CD4-positive, alpha-beta T cell (primary cell): ENCODE results near the gene RAB35. TPM values are rescaled to one million over a fixed set of nuclear protein-coding genes. Genes with fewer than 3 reads are reported as not detected.

Source experiments
- ATAC-seq: fragments of 200-7000 bp; cut with Tn5 transposase; one replicate; pipeline ENCODE4 v1.10.0; 2022; ENCODE audit warnings: mild to moderate bottlenecking; ENCODE audit not compliant: poor library complexity
- CTCF ChIA-PET: fragments of 350-600 bp; sonication (Branson Sonifier 250); formaldehyde crosslinking; loops from one replicate; lab custom pipeline; 2021; ENCODE audit warnings: antibody characterized with exemption, inconsistent platforms; lab: Charles Lee
- POLR2A ChIA-PET: fragments of 350-600 bp; sonication (Branson Sonifier 250); formaldehyde crosslinking; loops from one replicate; lab custom pipeline; 2021; ENCODE audit warnings: antibody characterized with exemption, inconsistent platforms; lab: Charles Lee
- DNase-seq, 14 experiments: peaks; one replicate each; pipeline ENCODE4 v3.0.0-alpha.2; 2013 to 2020; ENCODE audit warnings: mixed read lengths in 2 of 14
- H3K27ac ChIP-seq, 2 donors: one replicate each; pipeline versions ENCODE4 v1.5.1 to v1.7.0; 2013; ENCODE audit warnings: low read length in 2 of 2, low read depth in 1 of 2, mild to moderate bottlenecking in 1 of 2
- H3K27me3 ChIP-seq, 2 experiments: 1 replicate in 1 of 2; 2 replicates in 1 of 2; pipeline versions ENCODE4 v1.6.1 to v1.7.0; 2013; ENCODE audit warnings: low read length in 2 of 2, control low read depth in 1 of 2, mild to moderate bottlenecking in 1 of 2, moderate library complexity in 1 of 2; ENCODE audit not compliant: insufficient read depth in 2 of 2, control insufficient read depth in 1 of 2
- H3K36me3 ChIP-seq: one replicate; pipeline ENCODE4 v1.6.1; 2013; ENCODE audit warnings: low read length, control low read depth; ENCODE audit not compliant: insufficient read depth
- H3K4me1 ChIP-seq: one replicate; pipeline ENCODE4 v1.6.1; 2013; ENCODE audit warnings: low read length, control low read depth; ENCODE audit not compliant: insufficient read depth
- H3K4me3 ChIP-seq: one replicate; pipeline ENCODE4 v1.5.1; 2013; ENCODE audit warnings: mild to moderate bottlenecking, low read length, moderate library complexity
- H3K9me3 ChIP-seq, 2 experiments: 1 replicate in 1 of 2; 2 replicates in 1 of 2; pipeline versions ENCODE4 v1.6.1 to v1.7.0; 2013; ENCODE audit warnings: low read length in 2 of 2, mild to moderate bottlenecking in 2 of 2, control low read depth in 1 of 2, moderate library complexity in 1 of 2; ENCODE audit not compliant: control insufficient read depth in 1 of 2, insufficient read depth in 1 of 2
- H3K27ac Mint-ChIP-seq: one replicate; pipeline ENCODE4 v1.8.0; 2020; ENCODE audit warnings: mixed read lengths
- H3K27me3 Mint-ChIP-seq: one replicate; pipeline ENCODE4 v1.8.0; 2021; ENCODE audit warnings: mixed read lengths
- H3K36me3 Mint-ChIP-seq: one replicate; pipeline ENCODE4 v1.8.0; 2021; ENCODE audit warnings: low read depth, mixed read lengths
- H3K4me1 Mint-ChIP-seq: one replicate; pipeline ENCODE4 v1.8.0; 2021; ENCODE audit warnings: low read depth, mixed read lengths
- H3K4me3 Mint-ChIP-seq: one replicate; pipeline ENCODE4 v1.8.0; 2020; ENCODE audit warnings: mild to moderate bottlenecking, mixed read lengths
- H3K9me3 Mint-ChIP-seq: one replicate; pipeline ENCODE4 v1.8.0; 2020; ENCODE audit warnings: mixed read lengths
- intact Hi-C, 2 experiments: fragments of 100-400 bp; cut with DNase I in 1 of 2; cut with micrococcal nuclease in 1 of 2; formaldehyde crosslinking; loops; one replicate each; pipeline versions ENCODE4 v1.15.1 to v1.9.0; 2023 to 2025; cut with DNase I, micrococcal nuclease
- total RNA-seq, 174 experiments: library from RNA in 2 of 174; stranded (reverse) in 2 of 174; gene quantifications; one replicate each; pipeline ENCODE4 v1.2.3 and lab custom pipeline; 2021 to 2026
- TF ChIP-seq, protein P1 (sequence below): fragments of 200-600 bp; IDR thresholded peaks from one replicate; pipeline ENCODE4 v1.8.0; 2022; ENCODE audit warnings: antibody characterized with exemption, mild to moderate bottlenecking

Gene RAB35
- total RNA-seq, 2 experiments from 2014 or later = 49.7 to 53.8 TPM

DNA sequence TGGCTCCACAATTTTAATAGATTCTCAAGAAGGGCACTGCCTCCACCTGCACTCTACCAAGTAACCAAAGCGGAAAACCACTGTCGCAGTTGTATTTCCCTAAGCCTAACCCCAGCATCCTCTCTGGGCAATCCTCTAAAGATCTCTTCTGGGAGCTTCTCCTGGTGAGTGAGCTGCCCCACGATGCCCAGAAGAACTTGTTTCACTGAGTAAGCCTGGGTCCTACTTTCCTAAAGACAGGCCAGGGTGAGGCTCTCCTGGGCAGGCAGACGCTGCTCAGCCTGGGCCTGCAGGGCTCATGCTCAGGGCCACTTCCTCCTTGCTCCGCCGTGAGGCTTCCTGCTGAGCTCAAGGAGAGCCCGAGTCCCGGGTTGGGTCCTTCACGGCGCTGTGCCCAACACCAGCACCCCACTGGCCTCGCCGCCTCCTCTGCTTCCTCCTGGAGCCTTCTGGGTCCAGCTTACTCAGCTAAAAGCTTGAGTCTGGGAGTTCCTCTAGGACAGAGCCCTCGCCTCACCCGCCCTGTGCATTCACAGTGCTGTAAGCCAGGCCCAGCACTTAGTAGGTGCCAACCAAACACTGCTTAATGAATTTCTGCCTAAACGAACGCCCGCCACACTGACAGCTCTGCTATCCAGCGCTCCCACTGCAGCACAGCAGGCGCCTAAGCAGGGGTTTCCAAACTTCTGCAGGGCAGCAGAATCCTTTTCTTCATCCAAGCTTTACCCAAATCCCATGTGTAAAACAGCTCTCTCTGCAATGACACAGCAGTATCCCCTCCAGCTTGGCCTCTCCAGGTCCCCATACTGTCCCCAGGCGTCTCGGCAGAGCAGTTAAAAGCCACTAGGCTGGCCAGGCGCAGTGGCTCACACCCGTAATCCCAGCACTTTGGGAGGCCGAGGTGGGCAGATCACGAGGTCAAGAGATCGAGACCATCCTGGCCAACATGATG is 5.7 kb downstream of the RAB35 start:
- peak overlapping the region; percentile 75 for H3K27ac Mint-ChIP-seq
- POLR2A ChIA-PET = interaction anchor here (0.7 to 3.7 kb wide), 7 partner anchors 9 to 181 kb away, joined by 4 to 18 read pairs (median 8); partner anchors contain the start of genes BICDL1, RNU4-1, RNU4-2 and RPLP0
- peaks cover 65% of the 10 kb centered on the region for H3K36me3 Mint-ChIP-seq
- DNase-seq (peak; percentile 23 to 76 (median 46)), ATAC-seq (peak; percentile 82)
- peaks cover 71% of the 10 kb centered on the region for H3K4me1 ChIP-seq
- H3K4me3 Mint-ChIP-seq = peak overlapping the region; percentile 74
- H3K4me3 ChIP-seq = peak overlapping the region; percentile 29
- intact Hi-C loops = loop anchor here in 1 of 2 experiments (10.0 kb wide), 1 partner anchor 154 kb away; the partner anchor contains the start of gene PXN
- H3K9me3 ChIP-seq = no peaks in the 10 kb centered on the region
- H3K27me3 Mint-ChIP-seq = no peaks in the 10 kb centered on the region
- H3K4me1 Mint-ChIP-seq = peaks cover 72% of the 10 kb centered on the region
- CTCF ChIA-PET = interaction anchor here (0.9 kb wide), 1 partner anchor 173 kb away, joined by 3 read pairs; no protein-coding TSS in a partner anchor
- no peaks in the 10 kb centered on the region for H3K27me3 ChIP-seq
- H3K27ac ChIP-seq = peak overlapping the region; percentile 21 to 26
- peaks cover 28% of the 10 kb centered on the region for H3K36me3 ChIP-seq
- no peaks in the 10 kb centered on the region for H3K9me3 Mint-ChIP-seq
- TF ChIP-seq, protein P1, sequence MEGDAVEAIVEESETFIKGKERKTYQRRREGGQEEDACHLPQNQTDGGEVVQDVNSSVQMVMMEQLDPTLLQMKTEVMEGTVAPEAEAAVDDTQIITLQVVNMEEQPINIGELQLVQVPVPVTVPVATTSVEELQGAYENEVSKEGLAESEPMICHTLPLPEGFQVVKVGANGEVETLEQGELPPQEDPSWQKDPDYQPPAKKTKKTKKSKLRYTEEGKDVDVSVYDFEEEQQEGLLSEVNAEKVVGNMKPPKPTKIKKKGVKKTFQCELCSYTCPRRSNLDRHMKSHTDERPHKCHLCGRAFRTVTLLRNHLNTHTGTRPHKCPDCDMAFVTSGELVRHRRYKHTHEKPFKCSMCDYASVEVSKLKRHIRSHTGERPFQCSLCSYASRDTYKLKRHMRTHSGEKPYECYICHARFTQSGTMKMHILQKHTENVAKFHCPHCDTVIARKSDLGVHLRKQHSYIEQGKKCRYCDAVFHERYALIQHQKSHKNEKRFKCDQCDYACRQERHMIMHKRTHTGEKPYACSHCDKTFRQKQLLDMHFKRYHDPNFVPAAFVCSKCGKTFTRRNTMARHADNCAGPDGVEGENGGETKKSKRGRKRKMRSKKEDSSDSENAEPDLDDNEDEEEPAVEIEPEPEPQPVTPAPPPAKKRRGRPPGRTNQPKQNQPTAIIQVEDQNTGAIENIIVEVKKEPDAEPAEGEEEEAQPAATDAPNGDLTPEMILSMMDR = no peak

DNA sequence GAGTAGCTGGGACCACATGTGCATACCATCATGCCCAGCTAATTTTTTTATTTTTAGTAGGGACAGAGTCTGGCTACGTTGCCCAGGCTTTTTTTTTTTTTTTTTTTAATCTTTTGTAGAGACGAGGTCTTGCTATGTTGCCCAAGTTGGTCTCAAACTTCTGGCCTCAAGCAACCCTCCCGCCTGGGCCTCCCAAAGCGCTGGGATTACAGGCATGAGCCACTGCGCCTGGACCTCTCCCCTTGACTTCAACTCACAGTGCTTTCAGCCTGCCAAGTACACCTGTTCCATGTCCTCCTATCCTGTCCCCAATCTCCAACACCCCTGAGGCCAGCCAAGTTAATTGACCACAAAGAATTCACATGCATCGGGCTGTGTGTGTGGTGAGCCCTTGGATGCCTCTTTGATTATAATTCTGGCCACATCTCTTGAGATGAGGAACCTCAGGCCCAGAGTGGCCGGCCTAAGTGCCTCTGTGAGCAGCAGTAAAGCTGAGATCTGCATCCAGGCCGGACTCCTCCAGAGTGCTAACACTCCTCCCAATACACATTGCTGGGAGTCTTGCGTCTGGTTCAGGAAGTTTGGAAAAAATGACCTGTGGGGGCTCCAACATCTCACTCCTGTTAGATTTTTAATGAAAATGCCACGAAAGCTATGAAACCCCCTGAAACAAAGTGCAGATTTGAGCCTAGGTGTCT is 6.8 kb downstream of the RAB35 start:
- H3K4me1 ChIP-seq = peaks cover 60% of the 10 kb centered on the region
- no peak for ATAC-seq
- Mint-ChIP-seq H3K4me1 (peaks cover 61% of the 10 kb centered on the region), H3K9me3 (no peaks in the 10 kb centered on the region), H3K4me3 (no peak overlapping the region), H3K27me3 (no peaks in the 10 kb centered on the region), H3K27ac (peak overlapping the region; percentile 75), H3K36me3 (peaks cover 63% of the 10 kb centered on the region)
- no peak for DNase-seq
- H3K4me3 ChIP-seq = no peak overlapping the region
- TF ChIP-seq, protein P1 = no peak
- POLR2A ChIA-PET = interaction anchor here (0.7 to 3.7 kb wide), 6 partner anchors 11 to 182 kb away, joined by 4 to 18 read pairs (median 9); partner anchors contain the start of genes BICDL1, RNU4-1, RNU4-2 and RPLP0
- H3K27me3 ChIP-seq = no peaks in the 10 kb centered on the region
- CTCF ChIA-PET = interaction anchor here (0.7 kb wide), 1 partner anchor 193 kb away, joined by 3 read pairs; the partner anchor contains the start of gene SIRT4
- peak overlapping the region in 1 of 2 donors; percentile 26 for H3K27ac ChIP-seq
- peaks cover 38% of the 10 kb centered on the region for H3K36me3 ChIP-seq
- intact Hi-C loops = loop anchor here in 1 of 2 experiments (10.0 kb wide), 1 partner anchor 155 kb away; the partner anchor contains the start of gene PXN
- H3K9me3 ChIP-seq = no peaks in the 10 kb centered on the region

DNA sequence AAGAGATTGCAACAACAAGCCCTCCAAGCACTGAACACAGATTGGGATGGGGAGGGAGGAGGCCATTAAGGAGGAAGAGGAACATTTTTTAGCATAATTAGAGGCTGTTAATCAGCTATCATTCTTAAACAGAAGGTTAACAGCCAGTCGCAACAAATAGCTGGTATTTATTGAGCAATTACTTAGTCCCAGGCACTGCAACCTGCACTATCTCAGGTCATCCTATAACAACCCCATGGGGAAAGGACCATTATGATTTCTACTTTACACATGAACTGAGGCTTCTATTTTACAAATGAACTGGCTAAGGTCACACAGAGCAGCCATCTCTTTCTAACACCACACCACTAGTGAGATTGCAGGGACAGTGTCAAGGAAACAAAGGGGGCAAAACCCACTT is 10.4 kb downstream of the RAB35 start:
- no peaks in the 10 kb centered on the region for H3K9me3 ChIP-seq
- TF ChIP-seq, protein P1 = no peak
- H3K4me3 ChIP-seq = no peak overlapping the region
- H3K36me3 Mint-ChIP-seq = peaks cover 75% of the 10 kb centered on the region
- peaks cover 66% of the 10 kb centered on the region for H3K36me3 ChIP-seq
- POLR2A ChIA-PET = interaction anchor here (0.5 kb wide), 1 partner anchor 58 kb away, joined by 3 read pairs; no protein-coding TSS in a partner anchor
- H3K9me3 Mint-ChIP-seq = no peaks in the 10 kb centered on the region
- H3K27me3 Mint-ChIP-seq = no peaks in the 10 kb centered on the region
- peak overlapping the region; percentile 45 for H3K27ac Mint-ChIP-seq
- H3K4me1 ChIP-seq = peaks cover 58% of the 10 kb centered on the region
- H3K4me3 Mint-ChIP-seq = no peak overlapping the region
- H3K4me1 Mint-ChIP-seq = peaks cover 46% of the 10 kb centered on the region
- H3K27ac ChIP-seq = no peak overlapping the region
- ATAC-seq = no peak
- intact Hi-C loops = no loop called here
- H3K27me3 ChIP-seq = no peaks in the 10 kb centered on the region
- CTCF ChIA-PET = no interaction called here
- DNase-seq = no peak
